Activated T-helper 2 cell treated with anti-CD3 and anti-CD28 coated beads, Interferon-gamma antibody, Interleukin-2, Interleukin-4, amounts not matched to agents 10 μg/mL and 5 μg/mL and 100 μg/mL, durations not matched to agents 14 hours and 24 hours and 36 hours (primary cell): ENCODE data around the gene PRKAG2. TPM values are rescaled to one million over a fixed set of nuclear protein-coding genes. Genes with fewer than 3 reads are reported as not detected.

Experiments used
- DNase-seq: peaks from one replicate; pipeline ENCODE4 v3.0.0; 2021; ENCODE audit warnings: low spot score
- H3K27ac Mint-ChIP-seq: one replicate; pipeline ENCODE4 v1.8.0; 2021; ENCODE audit warnings: mixed read lengths
- H3K27me3 Mint-ChIP-seq: one replicate; pipeline ENCODE4 v1.8.0; 2021; ENCODE audit warnings: low read depth, mixed read lengths
- H3K36me3 Mint-ChIP-seq: one replicate; pipeline ENCODE4 v1.8.0; 2021; ENCODE audit warnings: low read depth, mixed read lengths
- H3K4me1 Mint-ChIP-seq: one replicate; pipeline ENCODE4 v1.8.0; 2021; ENCODE audit warnings: low read depth, mixed read lengths
- H3K4me3 Mint-ChIP-seq: one replicate; pipeline ENCODE4 v1.8.0; 2021; ENCODE audit warnings: low read depth, mild to moderate bottlenecking, moderate library complexity, mixed read lengths
- H3K9me3 Mint-ChIP-seq: one replicate; pipeline ENCODE4 v1.8.0; 2021; ENCODE audit warnings: mixed read lengths
- intact Hi-C: fragments of 100-400 bp; cut with micrococcal nuclease; formaldehyde crosslinking; loops from one replicate; pipeline ENCODE4 v1.15.1; 2023
- total RNA-seq: library from RNA; stranded (reverse); gene quantifications from 2 replicates; pipeline ENCODE4 v1.2.3, GENCODE V29; 2022

Gene PRKAG2
- total RNA-seq, 1 donor from 2014 or later: 14.9 TPM

DNA sequence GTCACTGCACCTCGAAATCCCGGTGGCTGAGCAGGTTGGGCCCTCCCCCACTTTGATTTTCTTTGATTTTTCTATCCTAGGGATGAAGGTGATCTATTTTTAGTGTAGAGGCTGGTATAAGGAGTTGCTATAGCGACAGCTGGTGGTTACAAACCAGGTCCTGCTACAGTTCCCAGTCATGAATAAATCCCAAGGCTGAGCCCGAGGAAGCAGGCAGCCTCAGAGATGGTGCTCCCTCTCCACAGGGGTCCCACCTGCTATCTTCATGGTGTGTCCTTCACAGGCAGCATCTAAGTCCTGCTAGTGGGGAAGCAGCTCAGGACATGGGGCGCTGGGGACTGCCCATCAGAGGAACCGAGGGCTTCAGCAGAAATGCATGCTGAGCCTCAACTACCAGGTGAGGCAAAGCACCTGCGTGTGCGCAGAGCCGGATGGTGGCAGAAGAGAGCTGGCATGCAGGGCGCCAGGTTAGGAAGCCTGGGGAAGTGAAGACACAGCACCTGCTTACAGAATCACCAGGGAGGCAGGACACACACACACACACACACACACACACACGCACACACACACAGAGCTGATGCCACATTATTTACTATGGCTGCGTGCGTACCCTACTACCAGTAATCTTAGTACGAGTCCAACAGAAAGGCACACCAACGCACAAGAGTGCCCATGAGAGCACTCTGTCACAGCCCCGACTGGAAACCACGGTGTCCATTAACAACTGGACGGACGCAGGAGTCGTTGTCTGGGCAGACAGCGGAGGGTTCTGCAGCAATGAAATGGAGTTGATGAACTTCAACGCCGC is 150.9 kb downstream of the PRKAG2 start:
- H3K27ac Mint-ChIP-seq: no peak overlapping the region
- H3K9me3 Mint-ChIP-seq: no peaks in the 10 kb centered on the region
- peaks cover 8% of the 10 kb centered on the region for H3K4me1 Mint-ChIP-seq
- DNase-seq: no peak
- no peaks in the 10 kb centered on the region for H3K27me3 Mint-ChIP-seq
- no peaks in the 10 kb centered on the region for H3K36me3 Mint-ChIP-seq
- intact Hi-C loops: no loop called here
- H3K4me3 Mint-ChIP-seq: no peak overlapping the region

DNA sequence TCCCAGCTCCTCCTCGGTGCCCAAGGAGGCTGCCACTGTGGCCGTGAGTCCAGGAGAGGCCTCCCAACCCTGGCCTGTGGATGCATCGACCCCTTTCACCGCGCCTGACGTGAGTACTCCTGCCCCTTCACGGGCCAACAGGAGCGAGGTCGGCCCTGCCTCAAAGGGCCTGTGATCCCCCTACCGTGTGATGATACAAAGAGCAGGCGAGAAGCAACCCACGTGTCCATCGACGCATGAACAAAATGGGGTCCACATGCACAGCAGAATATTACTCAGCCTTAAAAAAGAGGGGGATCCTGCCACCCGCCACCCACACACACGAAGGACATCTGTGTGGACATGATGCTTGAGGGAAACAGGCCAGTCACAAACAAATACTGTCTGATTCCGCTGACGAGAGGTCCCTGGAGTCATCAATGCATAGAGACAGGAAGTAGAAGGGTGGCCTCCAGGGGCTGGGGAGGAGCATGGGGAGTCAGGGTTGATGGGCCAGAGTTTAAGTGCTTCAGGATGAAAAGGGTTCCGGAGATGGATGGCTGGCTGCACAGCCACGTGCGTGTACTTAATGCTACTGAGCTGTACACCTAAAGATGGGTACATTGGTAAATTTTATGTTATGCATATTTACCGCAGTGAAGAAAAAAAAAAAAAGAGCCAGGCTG is 151.9 kb downstream of the PRKAG2 start:
- Mint-ChIP-seq H3K4me3 (no peak overlapping the region), H3K4me1 (peaks cover 8% of the 10 kb centered on the region), H3K27me3 (no peaks in the 10 kb centered on the region), H3K36me3 (no peaks in the 10 kb centered on the region), H3K9me3 (no peaks in the 10 kb centered on the region), H3K27ac (no peak overlapping the region)
- DNase-seq: no peak
- intact Hi-C loops: no loop called here

DNA sequence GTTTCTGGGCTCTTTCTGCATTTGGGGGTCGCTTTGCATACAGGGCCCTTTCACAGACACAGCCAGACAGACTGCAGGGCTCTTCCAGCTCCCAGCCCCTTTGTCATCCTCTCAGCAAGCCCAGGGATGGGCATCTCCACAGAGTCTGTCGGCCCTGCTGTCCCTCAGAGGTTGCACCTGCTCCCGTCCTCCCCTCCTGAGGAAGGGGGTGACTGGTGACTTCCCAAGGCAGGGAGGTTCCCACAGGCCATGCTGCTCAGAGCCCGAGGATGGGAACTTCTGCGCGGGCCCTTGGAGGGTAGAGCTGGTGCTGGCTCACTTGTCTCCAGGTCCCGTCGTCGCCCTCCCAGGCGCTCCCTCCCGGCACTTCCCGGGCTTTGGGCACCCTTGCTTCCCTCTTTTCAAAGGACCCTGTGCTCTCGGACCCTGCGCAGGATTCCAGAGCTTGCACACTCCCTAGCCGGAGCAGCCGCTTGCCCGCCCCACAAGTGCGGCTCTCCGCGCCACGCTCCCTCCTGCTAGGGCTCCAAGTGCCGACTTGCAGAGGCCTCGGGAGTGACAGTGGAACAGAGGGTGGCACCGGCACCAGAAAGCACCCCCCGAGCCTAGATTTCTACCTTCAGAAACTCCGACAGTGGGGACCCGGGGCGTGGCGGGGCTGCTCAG is 152.5 kb downstream of the PRKAG2 start:
- intact Hi-C loops: no loop called here
- Mint-ChIP-seq H3K36me3 (no peaks in the 10 kb centered on the region), H3K27me3 (no peaks in the 10 kb centered on the region), H3K4me1 (peaks cover 8% of the 10 kb centered on the region), H3K27ac (no peak overlapping the region), H3K4me3 (no peak overlapping the region), H3K9me3 (no peaks in the 10 kb centered on the region)
- no peak for DNase-seq

DNA sequence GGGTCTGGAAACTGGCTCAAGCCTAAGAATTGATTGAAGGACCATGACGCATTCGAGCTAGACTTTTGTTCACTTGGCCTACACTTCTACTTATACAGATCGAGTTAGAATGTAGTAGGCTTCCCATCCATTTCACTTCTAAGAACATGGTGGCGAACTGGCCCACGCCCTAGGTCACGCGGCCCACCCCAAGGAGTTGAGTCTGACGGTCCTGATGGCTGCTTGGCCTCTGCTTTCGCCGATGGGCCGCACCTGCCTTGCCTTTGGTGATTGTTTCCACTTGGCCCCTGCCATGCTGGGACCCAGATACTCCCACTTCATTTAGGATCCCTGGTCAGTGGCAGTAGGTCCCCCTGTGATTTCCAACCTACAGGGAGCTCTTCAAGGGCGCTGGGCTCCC is 153.6 kb downstream of the PRKAG2 start:
- Mint-ChIP-seq H3K4me3 (no peak overlapping the region), H3K4me1 (peaks cover 6% of the 10 kb centered on the region), H3K27me3 (no peaks in the 10 kb centered on the region), H3K27ac (no peak overlapping the region), H3K36me3 (no peaks in the 10 kb centered on the region), H3K9me3 (no peaks in the 10 kb centered on the region)
- DNase-seq: no peak
- intact Hi-C loops: no loop called here

DNA sequence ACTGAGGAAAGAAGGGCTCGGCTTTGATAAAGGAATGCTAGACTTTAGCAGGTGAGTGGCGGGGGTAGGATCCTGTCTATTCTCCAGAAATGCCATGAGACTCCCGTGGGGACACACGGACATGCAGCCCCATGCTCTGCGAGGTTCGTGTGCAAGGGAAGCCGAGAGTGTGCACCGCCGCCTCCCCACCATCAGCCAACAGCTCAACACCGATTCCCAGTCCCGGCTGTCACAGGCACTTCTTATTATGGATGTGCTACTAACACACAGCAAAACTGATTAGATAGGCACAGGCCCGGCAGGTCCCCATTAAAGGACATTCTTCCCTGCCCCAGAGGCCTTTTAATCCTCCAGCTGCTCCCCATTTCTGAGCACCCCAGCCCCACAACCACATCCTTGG is 154.4 kb downstream of the PRKAG2 start:
- intact Hi-C loops: no loop called here
- no peaks in the 10 kb centered on the region for H3K27me3 Mint-ChIP-seq
- peaks cover 3% of the 10 kb centered on the region for H3K4me1 Mint-ChIP-seq
- H3K36me3 Mint-ChIP-seq: no peaks in the 10 kb centered on the region
- H3K9me3 Mint-ChIP-seq: no peaks in the 10 kb centered on the region
- no peak for DNase-seq
- H3K27ac Mint-ChIP-seq: no peak overlapping the region
- H3K4me3 Mint-ChIP-seq: no peak overlapping the region

DNA sequence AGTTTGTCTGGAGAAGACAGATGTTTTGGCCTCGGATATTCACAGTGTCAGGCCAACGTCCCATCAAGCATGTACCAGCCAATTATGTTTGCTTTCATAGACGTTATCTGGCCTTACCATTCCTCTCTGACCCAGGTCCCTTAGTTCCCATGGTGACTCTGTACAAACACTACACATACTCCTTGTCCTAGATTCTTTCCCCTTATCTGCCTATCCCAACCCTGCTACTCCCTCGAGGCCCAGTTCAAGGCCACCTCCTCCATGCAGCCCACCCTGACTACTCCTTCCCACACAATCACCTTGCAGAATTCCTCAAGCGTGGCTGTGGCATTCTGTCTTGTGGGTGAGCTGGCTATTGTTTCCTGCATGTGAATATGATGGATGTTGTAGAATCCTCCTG is 155.2 kb downstream of the PRKAG2 start:
- peaks cover 3% of the 10 kb centered on the region for H3K4me1 Mint-ChIP-seq
- no peaks in the 10 kb centered on the region for H3K27me3 Mint-ChIP-seq
- no peak overlapping the region for H3K4me3 Mint-ChIP-seq
- no peaks in the 10 kb centered on the region for H3K36me3 Mint-ChIP-seq
- no peaks in the 10 kb centered on the region for H3K9me3 Mint-ChIP-seq
- H3K27ac Mint-ChIP-seq: no peak overlapping the region
- no peak for DNase-seq
- intact Hi-C loops: no loop called here

DNA sequence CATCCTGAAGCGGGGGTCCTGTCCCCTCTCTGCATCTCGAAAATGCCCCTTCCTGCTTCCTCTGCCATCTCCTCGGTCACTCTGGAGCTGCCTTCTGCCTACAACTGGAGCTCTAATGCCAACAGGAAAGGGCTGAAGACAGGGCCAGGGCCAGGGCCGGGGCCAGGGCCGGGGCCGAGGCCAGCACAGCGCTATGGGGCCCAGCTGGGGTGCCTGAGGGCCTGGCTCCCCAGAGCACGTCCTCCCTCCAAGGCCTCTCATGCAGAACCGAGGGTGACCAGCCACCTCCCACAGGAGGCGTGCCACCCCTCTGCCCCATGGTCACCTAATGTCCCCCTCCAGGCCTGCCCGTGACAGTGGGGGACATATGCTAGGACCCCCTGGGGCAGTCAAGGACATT is 155.7 kb downstream of the PRKAG2 start:
- no peak overlapping the region for H3K4me3 Mint-ChIP-seq
- no peaks in the 10 kb centered on the region for H3K9me3 Mint-ChIP-seq
- intact Hi-C loops: no loop called here
- H3K27ac Mint-ChIP-seq: no peak overlapping the region
- no peaks in the 10 kb centered on the region for H3K36me3 Mint-ChIP-seq
- H3K4me1 Mint-ChIP-seq: no peaks in the 10 kb centered on the region
- no peaks in the 10 kb centered on the region for H3K27me3 Mint-ChIP-seq
- DNase-seq: no peak

DNA sequence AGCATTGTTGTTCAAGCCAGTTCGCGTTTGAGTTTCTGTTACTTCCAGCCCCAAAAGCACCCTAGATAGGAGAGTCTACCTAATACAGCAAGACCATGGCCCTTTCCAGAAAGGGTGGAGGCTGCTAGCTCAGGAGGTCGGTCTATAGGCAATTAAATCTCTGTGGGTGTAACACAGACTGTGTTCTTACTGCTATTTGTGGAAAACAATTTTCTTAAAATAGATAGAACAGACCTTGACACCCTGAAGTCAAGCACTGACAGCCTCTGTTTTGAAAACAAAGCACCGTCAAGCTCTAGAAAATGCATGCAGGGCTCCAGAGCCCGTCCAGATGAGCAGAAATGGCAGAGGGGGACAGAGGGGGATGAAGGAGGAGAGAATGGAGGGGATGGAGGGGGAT is 156.6 kb downstream of the PRKAG2 start:
- Mint-ChIP-seq H3K4me3 (no peak overlapping the region), H3K36me3 (no peaks in the 10 kb centered on the region), H3K27ac (no peak overlapping the region), H3K9me3 (no peaks in the 10 kb centered on the region), H3K4me1 (no peaks in the 10 kb centered on the region), H3K27me3 (no peaks in the 10 kb centered on the region)
- DNase-seq: no peak
- intact Hi-C loops: no loop called here

DNA sequence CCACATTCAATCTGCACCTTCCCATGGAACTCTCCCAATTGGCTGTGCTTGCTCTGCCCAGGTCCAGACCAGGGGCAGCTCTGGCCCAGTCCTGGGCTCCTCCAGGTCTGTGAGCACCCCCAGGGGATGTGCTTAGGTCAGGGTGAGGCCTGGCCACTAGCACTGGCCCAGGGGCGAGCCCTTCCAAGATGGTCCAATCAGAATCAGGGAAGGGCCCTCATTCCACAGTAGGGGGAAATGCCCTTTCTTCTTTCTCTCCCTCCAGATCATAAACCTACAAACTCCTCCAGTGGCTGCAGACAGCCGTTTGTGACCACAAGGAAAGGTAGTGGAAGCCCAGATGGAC is 157.0 kb downstream of the PRKAG2 start:
- H3K9me3 Mint-ChIP-seq: no peaks in the 10 kb centered on the region
- H3K36me3 Mint-ChIP-seq: no peaks in the 10 kb centered on the region
- H3K4me3 Mint-ChIP-seq: no peak overlapping the region
- intact Hi-C loops: no loop called here
- no peaks in the 10 kb centered on the region for H3K27me3 Mint-ChIP-seq
- DNase-seq: no peak
- no peaks in the 10 kb centered on the region for H3K4me1 Mint-ChIP-seq
- H3K27ac Mint-ChIP-seq: no peak overlapping the region

DNA sequence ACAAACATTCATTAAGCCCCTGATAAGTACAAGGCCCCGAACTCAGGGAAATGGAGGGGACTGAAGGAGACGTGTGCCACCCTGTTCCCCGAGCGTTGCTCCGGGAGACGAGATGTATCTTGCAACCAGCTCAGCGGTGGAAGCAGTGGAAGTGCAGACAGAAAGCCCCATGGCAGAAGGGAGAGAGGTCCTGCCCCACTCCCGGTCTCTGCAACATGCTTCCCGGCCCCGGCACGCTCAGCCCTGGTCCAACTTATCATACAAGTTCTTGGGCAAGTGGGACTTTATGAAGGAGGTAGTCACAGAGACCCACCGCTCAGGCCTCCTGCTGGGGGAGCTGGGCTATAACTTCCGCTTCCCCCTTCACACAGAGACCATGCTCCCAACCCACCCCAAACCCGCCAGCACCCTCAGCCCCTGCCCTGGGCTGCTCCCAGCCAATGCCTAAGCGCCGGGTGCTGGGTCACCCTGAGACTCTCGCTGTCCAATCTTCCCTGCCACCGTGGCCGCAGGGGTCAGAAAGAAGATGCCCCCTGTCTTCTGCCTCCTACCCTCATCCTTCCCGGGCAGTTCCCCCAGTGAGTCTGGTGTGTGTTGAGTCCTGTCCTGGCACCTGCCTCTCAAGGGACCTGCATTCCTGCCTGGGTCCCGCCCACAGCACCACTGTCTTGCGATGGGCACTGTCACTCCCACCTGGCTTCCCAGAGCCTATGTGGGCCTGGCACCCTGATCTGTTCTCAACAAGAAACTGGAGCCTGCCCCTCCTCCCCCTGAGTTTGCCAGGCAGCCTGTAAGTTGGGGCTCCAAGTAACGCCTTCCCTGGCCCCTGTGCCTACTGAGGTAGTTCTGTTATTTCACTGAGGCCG is 157.7 kb downstream of the PRKAG2 start:
- no peak overlapping the region for H3K4me3 Mint-ChIP-seq
- DNase-seq: no peak
- no peaks in the 10 kb centered on the region for H3K36me3 Mint-ChIP-seq
- no peaks in the 10 kb centered on the region for H3K4me1 Mint-ChIP-seq
- intact Hi-C loops: no loop called here
- no peaks in the 10 kb centered on the region for H3K9me3 Mint-ChIP-seq
- no peaks in the 10 kb centered on the region for H3K27me3 Mint-ChIP-seq
- no peak overlapping the region for H3K27ac Mint-ChIP-seq

DNA sequence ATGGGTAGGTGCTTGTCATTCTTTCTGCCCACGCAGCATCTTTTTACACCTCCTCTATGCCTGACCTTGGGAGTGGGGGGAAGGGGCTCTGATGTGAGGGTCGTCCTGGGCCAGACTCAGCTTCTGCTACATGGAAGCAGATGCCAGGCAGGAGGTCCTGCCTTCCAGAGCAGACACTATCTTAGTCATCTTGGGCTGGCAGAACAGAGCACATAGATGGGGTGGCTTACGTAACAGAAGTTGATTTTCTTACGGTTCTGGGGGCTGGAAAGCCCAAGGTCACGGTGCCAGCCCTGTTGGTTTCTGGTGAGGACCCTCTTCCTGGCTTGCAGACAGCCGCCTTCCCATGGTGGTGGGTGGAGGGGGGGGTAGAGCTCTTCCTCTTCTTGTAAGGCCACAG is 159.0 kb downstream of the PRKAG2 start:
- H3K9me3 Mint-ChIP-seq: no peaks in the 10 kb centered on the region
- no peak overlapping the region for H3K27ac Mint-ChIP-seq
- H3K36me3 Mint-ChIP-seq: no peaks in the 10 kb centered on the region

DNA sequence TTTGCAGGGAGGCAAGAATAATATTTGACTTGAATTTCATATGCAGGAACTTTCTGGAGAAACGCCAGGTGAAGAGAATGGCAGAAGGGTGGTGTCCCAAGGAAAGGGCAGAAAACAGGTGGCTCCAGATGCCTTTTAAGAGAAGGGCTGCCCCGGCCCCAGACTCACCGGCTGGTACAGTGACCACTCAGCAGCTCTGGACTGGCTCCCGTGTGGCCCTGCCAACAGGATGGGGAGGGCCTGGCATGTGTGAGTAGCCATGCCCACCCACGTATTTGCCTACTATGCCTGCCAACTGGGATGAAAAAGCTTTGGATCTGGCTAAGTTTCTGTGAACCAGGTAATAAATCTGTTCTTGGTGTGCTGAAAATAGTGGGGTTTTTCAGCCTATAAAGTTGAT is 159.5 kb downstream of the PRKAG2 start:
- Mint-ChIP-seq H3K27me3 (no peaks in the 10 kb centered on the region), H3K4me3 (no peak overlapping the region), H3K4me1 (no peaks in the 10 kb centered on the region), H3K27ac (no peak overlapping the region), H3K9me3 (no peaks in the 10 kb centered on the region), H3K36me3 (no peaks in the 10 kb centered on the region)
- intact Hi-C loops: no loop called here
- DNase-seq: no peak

More for the DNA sequence above, 159.0 kb downstream of the PRKAG2 start:
- intact Hi-C loops: no loop called here
- Mint-ChIP-seq H3K27me3 (no peaks in the 10 kb centered on the region), H3K4me3 (no peak overlapping the region), H3K4me1 (no peaks in the 10 kb centered on the region)
- DNase-seq: no peak
